HG03175 (cell line): ENCODE results near the gene IQCN.
"Not testable (repeated sequence)": the region's sequence is repeated elsewhere in the genome, so short reads cannot be mapped to it uniquely, and the experiment has no call there.

Experiments used
- ATAC-seq: cut with Tn5 transposase; IDR thresholded peaks from one replicate; pipeline ENCODE4 v1.9.1; 2021; ENCODE audit warnings: mild to moderate bottlenecking, moderate library complexity; ENCODE audit not compliant: unreplicated experiment

The IQCN gene

DNA sequence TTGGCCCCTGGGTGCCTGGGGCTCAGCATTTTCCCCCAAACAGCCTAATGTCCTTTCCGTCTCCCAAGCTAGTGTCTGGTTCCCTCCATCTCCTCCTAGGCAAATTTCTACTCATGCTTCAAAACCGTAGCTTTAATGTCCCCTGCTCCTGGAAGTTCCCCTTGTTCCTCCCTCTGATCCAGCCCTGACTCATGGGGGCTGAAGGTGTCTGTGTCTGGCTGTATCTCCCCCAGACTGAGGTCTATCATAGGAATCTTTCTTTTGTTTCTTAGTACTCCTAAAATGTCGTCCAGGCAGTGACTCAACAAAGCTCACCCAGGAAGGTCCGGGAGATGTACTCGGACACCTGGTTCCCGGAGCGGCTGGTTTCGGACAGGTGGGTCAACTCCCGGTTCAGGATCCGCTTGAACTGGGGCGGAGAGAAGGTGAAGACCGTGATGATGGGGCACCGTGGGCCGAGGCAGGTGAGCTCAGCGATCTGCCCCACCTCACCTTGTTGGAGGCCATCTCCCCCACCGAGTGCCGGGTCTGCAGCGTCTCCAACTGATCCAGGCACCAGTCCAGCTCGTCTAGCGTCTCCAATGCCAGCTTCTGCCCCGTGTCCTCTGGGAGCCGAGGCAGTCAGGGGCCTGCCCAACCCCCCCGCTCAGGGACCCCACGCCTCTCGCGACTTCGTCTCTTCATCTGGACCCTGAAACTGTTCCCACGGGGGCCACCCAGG is 54.2 kb downstream of the IQCN start:
- no peak for ATAC-seq

DNA sequence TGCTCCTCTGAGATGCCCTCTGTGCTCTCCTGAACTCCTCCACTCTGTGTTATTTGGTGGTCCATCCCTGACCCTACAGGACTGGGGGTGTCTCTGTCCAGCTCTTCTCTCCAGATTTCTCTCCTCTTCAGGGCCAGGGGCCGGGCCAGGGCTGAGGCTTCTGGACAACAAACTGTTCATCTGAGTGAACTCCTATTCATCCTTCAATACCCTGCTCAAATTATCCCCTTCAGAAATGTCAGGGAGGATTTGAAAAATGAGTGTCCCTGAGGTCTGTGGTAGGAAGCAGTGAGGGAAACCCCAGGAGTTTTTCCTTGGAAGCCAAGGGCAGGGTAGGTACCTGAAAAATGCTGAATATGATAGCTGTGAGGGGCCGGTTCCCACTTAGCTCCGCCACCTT is 55.7 kb downstream of the IQCN start:
- no peak for ATAC-seq

DNA sequence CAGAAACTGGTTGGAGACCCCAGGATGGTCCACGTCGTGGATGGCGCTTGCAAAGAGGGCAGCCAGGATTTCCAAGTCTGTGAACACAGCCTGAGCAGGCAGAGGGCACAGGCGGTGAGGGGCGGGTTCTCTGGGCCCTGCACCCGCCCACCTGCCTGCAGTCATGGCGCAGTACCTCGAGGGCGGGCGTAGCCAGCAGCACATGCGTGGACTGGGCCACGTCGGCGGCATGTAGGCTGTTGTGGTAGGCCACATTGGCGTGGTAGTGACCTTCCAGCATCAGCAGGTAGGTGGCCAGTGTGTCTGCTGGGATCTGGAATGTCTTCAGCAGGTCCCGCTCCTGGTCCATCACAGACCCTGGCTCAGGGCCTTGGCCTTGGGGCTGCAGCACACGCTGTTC is 56.1 kb downstream of the IQCN start:
- ATAC-seq = no peak

DNA sequence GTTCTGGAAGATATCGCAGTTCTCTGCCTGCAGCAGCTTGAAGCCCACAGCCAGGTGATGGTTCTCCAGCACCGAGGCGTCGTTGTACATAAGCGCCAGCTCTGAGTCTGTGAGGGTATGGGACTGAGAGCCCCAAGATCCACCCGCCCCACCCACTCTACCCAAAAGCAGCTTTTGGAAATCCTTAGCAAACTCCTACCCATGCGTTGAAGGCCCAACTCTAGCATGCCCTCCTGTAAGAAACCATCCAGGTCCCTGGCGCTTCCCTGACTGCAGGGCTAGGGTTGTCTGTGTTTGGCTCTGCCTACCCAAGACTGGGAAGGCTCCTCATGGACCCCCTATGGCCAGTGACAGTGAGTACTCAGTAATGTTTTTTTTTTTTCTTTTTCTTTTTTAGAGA is 57.5 kb downstream of the IQCN start:
- ATAC-seq = no peak

DNA sequence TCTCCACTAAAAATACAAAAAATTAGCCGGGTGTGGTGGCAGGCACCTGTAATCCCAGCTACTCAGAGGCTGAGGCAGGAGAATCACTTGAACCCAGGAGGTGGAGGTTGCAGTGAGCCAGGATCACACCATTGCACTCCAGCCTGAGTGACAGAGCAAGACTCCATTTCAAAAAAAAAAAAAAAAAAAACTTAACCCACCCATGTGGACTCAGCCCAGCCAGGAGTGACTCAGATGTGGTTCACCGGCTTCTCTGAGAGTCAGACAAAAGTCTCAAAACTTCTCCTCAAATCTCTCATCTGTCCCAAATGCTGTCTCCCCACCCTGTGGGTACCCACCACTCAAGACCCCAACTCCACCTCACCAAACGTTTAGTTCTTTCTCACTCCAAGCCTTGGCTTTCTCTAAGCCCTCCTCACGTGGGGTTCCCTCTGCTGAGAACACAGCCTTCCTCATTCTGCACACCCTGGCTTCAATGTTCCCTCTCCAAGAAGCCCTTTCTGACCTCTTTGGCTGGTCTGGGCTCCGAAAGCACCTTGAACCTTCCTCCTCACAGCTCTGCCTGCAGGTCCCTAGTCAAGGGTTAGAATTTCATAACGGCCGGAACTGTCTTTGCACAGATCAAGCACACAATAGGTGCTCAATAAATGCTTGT is 59.3 kb downstream of the IQCN start:
- no peak for ATAC-seq

DNA sequence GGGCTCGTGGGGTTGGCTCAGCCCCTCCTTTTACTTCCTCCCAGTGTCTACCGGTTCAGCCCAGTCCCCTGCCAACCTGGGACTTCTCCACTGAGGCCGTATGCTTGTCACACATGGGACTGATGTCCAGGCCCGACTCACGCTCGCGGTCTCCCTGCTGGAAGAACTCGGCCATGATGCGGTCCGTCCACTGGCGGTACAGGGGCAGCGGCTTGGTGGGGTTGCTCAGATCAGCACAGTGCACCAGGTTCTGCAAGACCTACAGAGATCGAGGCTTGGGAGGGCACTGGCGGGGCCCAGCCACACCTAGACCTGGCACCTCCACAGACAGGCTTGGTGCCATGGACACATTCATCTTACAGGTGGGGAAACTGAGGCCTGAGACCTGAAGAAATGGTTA is 62.6 kb downstream of the IQCN start:
- ATAC-seq = no peak

DNA sequence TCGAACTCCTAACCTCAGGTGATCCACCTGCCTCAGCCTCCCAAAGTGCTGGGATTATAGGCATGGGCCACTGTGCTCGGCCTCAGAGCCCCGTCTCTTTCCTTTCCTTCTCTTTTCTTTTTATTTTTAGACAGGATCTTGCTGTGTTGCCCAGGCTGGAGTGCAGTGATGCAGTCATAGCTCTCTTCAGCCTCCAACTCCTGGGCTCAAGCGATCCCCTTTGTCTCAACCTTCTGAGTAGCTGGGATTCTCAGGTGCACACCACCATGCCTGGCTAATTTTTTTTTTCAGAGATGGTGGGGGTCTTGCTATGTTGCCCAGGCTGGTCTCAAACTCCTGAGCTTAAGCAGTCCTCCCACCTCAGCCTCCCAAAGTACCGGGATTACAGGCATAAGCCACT is 64.3 kb downstream of the IQCN start:
- ATAC-seq = not testable (repeated sequence)

DNA sequence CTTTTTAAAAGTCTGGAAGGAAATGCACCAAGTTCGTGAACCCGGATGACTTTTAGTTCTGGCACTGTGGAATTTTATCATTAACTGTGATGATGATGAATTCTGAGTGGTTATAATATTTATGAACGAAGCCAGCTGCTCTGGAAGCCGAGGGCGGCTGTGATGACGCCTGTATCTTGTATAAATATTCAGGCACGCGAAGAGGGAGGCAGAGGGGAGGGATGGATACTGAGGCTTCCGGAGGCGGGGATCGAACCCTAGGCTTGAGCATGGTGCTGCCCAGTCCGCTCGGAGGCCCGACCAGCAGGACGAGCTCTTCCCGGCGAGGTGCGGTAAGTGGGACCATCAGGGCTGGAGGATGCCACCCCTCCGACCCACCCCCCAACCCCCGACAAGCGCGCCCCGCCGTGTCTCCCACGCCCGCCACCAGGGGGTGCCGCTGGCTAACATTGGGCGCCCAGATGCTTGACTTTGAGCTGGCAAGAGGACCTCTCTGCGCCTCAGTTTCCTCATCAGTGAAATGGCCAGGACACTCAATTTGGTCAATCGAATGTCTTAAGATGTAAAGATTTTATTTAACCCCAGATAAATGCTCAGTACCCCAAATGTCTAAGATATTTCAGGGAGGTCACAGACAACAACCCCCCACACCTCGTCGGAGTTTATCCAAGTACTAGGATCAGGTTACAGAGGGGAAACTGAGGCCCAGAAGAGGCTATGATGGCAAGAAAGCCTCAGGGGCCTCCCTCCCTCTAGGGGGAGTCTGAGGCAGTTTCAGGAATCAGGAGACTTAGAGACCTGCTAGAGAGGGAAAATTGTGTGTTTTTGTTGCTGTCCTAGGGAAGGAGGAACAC is 65.9 kb downstream of the IQCN start:
- ATAC-seq = no peak
